ENCODE measurements around the gene TBX3. TPM values are rescaled to one million over a fixed set of nuclear protein-coding genes. Genes with fewer than 3 reads are reported as not detected.

TBX3 gene
- polyA plus RNA-seq, 1 of the 3 experiments (the other 2 are of a cell fraction), result 10.2 TPM

GRCh38 chr12:114697243-114697716 is 13.3 kb upstream of the TBX3 start:
- peaks cover 0 to 3% of the 10 kb centered on the region in 2 experiments; a peak in 1 of 4 replicates for H3K4me1 ChIP-seq (ENCODE audit: control insufficient read depth in 1 of 2, insufficient read depth in 2 of 2, low read depth in 1 of 2, low read length in 1 of 2)
- no peaks in the 10 kb centered on the region for H3K36me3 ChIP-seq (replicated peaks in 1 of 2; ENCODE audit: control insufficient read depth in 1 of 2, insufficient read depth in 2 of 2, low read length in 1 of 2)
- no peaks in the 10 kb centered on the region for H3K9me2 ChIP-seq
- TF ChIP-seq PBX3 (IDR thresholded peaks at IDR 0.05) (no peak), POLR2AphosphoS5 (IDR thresholded peaks at IDR 0.05; ENCODE audit: low read depth, low read length) (no peak)
- no peak for DNase-seq
- no peaks in the 10 kb centered on the region for H3K27me3 ChIP-seq (ENCODE audit: insufficient read depth)
- POLR2A ChIA-PET, result interaction anchor here (1.9 kb wide), 1 partner anchor 13 kb away, joined by 7 read pairs; the partner anchor contains the start of gene TBX3
- H3K9ac ChIP-seq, result no peak overlapping the region
- no peak overlapping the region for H3K4me3 ChIP-seq (ENCODE audit: low read depth in 2 of 2, low read length in 1 of 2)
- no peak overlapping the region for H3K4me2 ChIP-seq
- no peaks in the 10 kb centered on the region for H3K79me2 ChIP-seq (ENCODE audit: insufficient read depth)
- CTCF ChIA-PET, result interaction anchor here (0.8 kb wide), 1 partner anchor 10 kb away, joined by 3 read pairs; no protein-coding TSS in a partner anchor
- WGBS (ENCODE audit: low lambda C conversion rate), result 81% methylated on average over 18 of the region's 23 CpGs
- no peak overlapping the region for H2AFZ ChIP-seq (ENCODE audit: low read depth)
- H3F3A ChIP-seq (replicated peaks; ENCODE audit: insufficient read depth), result no peaks in the 10 kb centered on the region
- H3K9me3 ChIP-seq, result no peaks in the 10 kb centered on the region
- no peak overlapping the region for H3K27ac ChIP-seq (ENCODE audit: low read depth in 2 of 2, low read length in 1 of 2)
- no peaks in the 10 kb centered on the region for H4K20me1 ChIP-seq (ENCODE audit: insufficient read depth)

GRCh38 chr12:114696443-114697242 is 12.7 kb upstream of the TBX3 start:
- H3K9me3 ChIP-seq, result no peaks in the 10 kb centered on the region
- 90% methylated on average over 24 of the region's 34 CpGs for WGBS (ENCODE audit: low lambda C conversion rate)
- H4K20me1 ChIP-seq (ENCODE audit: insufficient read depth), result no peaks in the 10 kb centered on the region
- no peaks in the 10 kb centered on the region for H3K79me2 ChIP-seq (ENCODE audit: insufficient read depth)
- no peaks in the 10 kb centered on the region for H3K36me3 ChIP-seq (replicated peaks in 1 of 2; ENCODE audit: control insufficient read depth in 1 of 2, insufficient read depth in 2 of 2, low read length in 1 of 2)
- no peak overlapping the region for H2AFZ ChIP-seq (ENCODE audit: low read depth)
- H3K4me1 ChIP-seq (ENCODE audit: control insufficient read depth in 1 of 2, insufficient read depth in 2 of 2, low read depth in 1 of 2, low read length in 1 of 2), result peaks cover 0 to 3% of the 10 kb centered on the region in 2 experiments; a peak in 1 of 4 replicates
- no peak overlapping the region for H3K9ac ChIP-seq
- no peak for DNase-seq
- H3K27me3 ChIP-seq (ENCODE audit: insufficient read depth), result no peaks in the 10 kb centered on the region
- ChIA-PET POLR2A (interaction anchor here (1.9 kb wide), 1 partner anchor 13 kb away, joined by 7 read pairs; the partner anchor contains the start of gene TBX3), CTCF (interaction anchor here (0.8 to 1.1 kb wide), 3 partner anchors 9 to 29 kb away, joined by 3 read pairs; partner anchors contain the start of gene TBX3)
- no peak overlapping the region for H3K4me3 ChIP-seq (ENCODE audit: low read depth in 2 of 2, low read length in 1 of 2)
- H3K4me2 ChIP-seq, result no peak overlapping the region
- no peaks in the 10 kb centered on the region for H3K9me2 ChIP-seq
- no peaks in the 10 kb centered on the region for H3F3A ChIP-seq (replicated peaks; ENCODE audit: insufficient read depth)
- no peak overlapping the region for H3K27ac ChIP-seq (ENCODE audit: low read depth in 2 of 2, low read length in 1 of 2)
- TF ChIP-seq GABPA (IDR thresholded peaks at IDR 0.05; ENCODE audit: low read depth) (no peak), PBX3 (IDR thresholded peaks at IDR 0.05) (no peak), ELF1 (IDR thresholded peaks at IDR 0.05) (no peak), MEF2A (IDR thresholded peaks at IDR 0.05; ENCODE audit: borderline replicate concordance, low read depth) (no peak), RXRA (IDR thresholded peaks at IDR 0.05; ENCODE audit: borderline replicate concordance, low read depth) (no peak), YY1 (IDR thresholded peaks at IDR 0.05; ENCODE audit: low read depth) (no peak), USF2 (IDR thresholded peaks at IDR 0.05; ENCODE audit: borderline replicate concordance, low read depth, low read length) (no peak), POLR2AphosphoS5 (IDR thresholded peaks at IDR 0.05; ENCODE audit: low read depth, low read length) (no peak), ZBTB33 (IDR thresholded peaks at IDR 0.05; ENCODE audit: borderline replicate concordance, low read depth) (no peak), TAF1 (IDR thresholded peaks at IDR 0.05; ENCODE audit: borderline replicate concordance, low read depth, low read length) (no peak), CHD2 (IDR thresholded peaks at IDR 0.05; ENCODE audit: low read length, partially characterized antibody) (no peak), USF1 (IDR thresholded peaks at IDR 0.05; ENCODE audit: borderline replicate concordance, low read depth) (no peak), EZH2phosphoT487 (IDR thresholded peaks at IDR 0.05; ENCODE audit: borderline replicate concordance, low read depth) (no peak), FOXM1 (IDR thresholded peaks at IDR 0.05; ENCODE audit: low read depth) (no peak), TEAD4 (IDR thresholded peaks at IDR 0.05; ENCODE audit: borderline replicate concordance, insufficient read depth) (no peak), SMC3 (IDR thresholded peaks at IDR 0.05; ENCODE audit: low read depth, low read length) (no peak), JUND (IDR thresholded peaks at IDR 0.05) (no peak), IRF3 (IDR thresholded peaks at IDR 0.05; ENCODE audit: low read depth, low read length) (no peak)
